SK-N-DZ (cell line): Measurements from ENCODE around the gene SH3BGRL2.
A peak's percentile ranks its signal among the peaks of the same experiment; 100 is the strongest.
"Not testable (repeated sequence)": the region's sequence is repeated elsewhere in the genome, so short reads cannot be mapped to it uniquely, and the experiment has no call there.

Experiments used
- DNase-seq: peaks from one replicate; pipeline ENCODE4 v3.0.0-alpha.2; 2015; ENCODE audit warnings: low spot score

The SH3BGRL2 gene

GRCh38 chr6:79614326-79615305, 16.5 kb upstream of the SH3BGRL2 start:
- no peak for DNase-seq

GRCh38 chr6:79617518-79617941, 13.6 kb upstream of the SH3BGRL2 start:
- no peak for DNase-seq

GRCh38 chr6:79618425-79618824, 12.7 kb upstream of the SH3BGRL2 start:
- DNase-seq, result not testable (repeated sequence)

- no peak for DNase-seq
Observed at GRCh38 chr6:79621579-79621978, 9.6 kb upstream of the SH3BGRL2 start.

- no peak for DNase-seq
Observed at GRCh38 chr6:79622364-79622763, 8.8 kb upstream of the SH3BGRL2 start.

- DNase-seq, result no peak
Observed at GRCh38 chr6:79623106-79623505, 8.0 kb upstream of the SH3BGRL2 start.

- no peak for DNase-seq
Observed at GRCh38 chr6:79625746-79626145, 5.4 kb upstream of the SH3BGRL2 start.

GRCh38 chr6:79626811-79627210, 4.3 kb upstream of the SH3BGRL2 start:
- DNase-seq, result no peak

GRCh38 chr6:79627422-79627821, 3.7 kb upstream of the SH3BGRL2 start:
- DNase-seq, result no peak

- no peak for DNase-seq
Observed at GRCh38 chr6:79628466-79629288, 2.5 kb upstream of the SH3BGRL2 start.

- DNase-seq, result no peak
Observed at GRCh38 chr6:79630380-79630882, 698 bp upstream of the SH3BGRL2 start.

- DNase-seq, result no peak
Observed at GRCh38 chr6:79631693-79632172, 604 bp downstream of the SH3BGRL2 start.

GRCh38 chr6:79632580-79632979, 1.5 kb downstream of the SH3BGRL2 start:
- DNase-seq, result no peak

- no peak for DNase-seq
Observed at GRCh38 chr6:79634491-79635231, 3.5 kb downstream of the SH3BGRL2 start.

GRCh38 chr6:79635232-79635543, 4.1 kb downstream of the SH3BGRL2 start:
- DNase-seq, result no peak

GRCh38 chr6:79636673-79637072, 5.5 kb downstream of the SH3BGRL2 start:
- DNase-seq, result no peak

- DNase-seq, result peak; percentile 73
Observed at GRCh38 chr6:79640146-79641111, 9.3 kb downstream of the SH3BGRL2 start.

- DNase-seq, result no peak
Observed at GRCh38 chr6:79646006-79646405, 14.9 kb downstream of the SH3BGRL2 start.

- DNase-seq, result no peak
Observed at GRCh38 chr6:79646561-79646960, 15.4 kb downstream of the SH3BGRL2 start.

GRCh38 chr6:79647741-79648140, 16.6 kb downstream of the SH3BGRL2 start:
- no peak for DNase-seq
